Kidney glomerular epithelial cell (primary cell): ENCODE data around the gene EXOC6.

ENCODE experiments used
- DNase-seq: peaks from one replicate; lab custom pipeline; 2025; lab: John Stamatoyannopoulos, UW

EXOC6 gene

DNA sequence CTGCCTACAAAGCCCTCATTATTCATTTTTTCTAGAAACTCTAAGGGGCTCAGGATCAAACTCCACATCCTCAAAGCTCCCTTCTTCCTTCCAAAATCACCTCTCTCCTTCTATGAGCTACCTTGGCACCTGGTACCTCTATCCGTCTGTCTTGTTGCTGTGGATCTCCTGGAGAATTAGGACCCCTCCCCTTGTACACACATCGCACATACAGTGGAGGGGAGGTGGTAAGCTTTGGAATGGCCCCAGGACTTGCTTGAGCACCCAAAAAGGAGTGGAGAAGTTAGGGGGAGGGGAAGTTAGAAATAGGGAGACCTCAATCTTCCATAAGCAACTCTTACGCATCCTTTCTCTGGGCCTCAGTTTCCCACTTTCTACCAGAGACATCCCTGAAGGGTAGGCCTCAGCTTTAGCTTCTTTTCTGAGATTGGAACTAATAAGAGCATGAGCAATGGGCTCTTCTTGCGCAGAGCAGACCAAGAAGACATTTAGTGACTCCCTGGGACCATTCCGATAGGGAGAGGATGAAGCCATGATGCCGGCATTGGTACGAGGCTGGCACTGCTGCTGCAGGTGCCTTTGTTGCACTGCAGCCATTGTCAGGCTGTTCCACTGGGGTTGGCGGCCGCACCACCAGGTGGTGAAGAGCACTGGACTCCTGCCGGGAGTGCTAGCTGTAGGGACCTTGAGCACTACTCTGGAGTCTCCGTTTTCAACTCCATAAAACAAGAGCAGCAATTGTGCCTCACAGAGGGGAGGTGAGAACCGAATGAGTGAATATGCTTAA is 216.7 kb downstream of the EXOC6 start:
- no peak for DNase-seq

DNA sequence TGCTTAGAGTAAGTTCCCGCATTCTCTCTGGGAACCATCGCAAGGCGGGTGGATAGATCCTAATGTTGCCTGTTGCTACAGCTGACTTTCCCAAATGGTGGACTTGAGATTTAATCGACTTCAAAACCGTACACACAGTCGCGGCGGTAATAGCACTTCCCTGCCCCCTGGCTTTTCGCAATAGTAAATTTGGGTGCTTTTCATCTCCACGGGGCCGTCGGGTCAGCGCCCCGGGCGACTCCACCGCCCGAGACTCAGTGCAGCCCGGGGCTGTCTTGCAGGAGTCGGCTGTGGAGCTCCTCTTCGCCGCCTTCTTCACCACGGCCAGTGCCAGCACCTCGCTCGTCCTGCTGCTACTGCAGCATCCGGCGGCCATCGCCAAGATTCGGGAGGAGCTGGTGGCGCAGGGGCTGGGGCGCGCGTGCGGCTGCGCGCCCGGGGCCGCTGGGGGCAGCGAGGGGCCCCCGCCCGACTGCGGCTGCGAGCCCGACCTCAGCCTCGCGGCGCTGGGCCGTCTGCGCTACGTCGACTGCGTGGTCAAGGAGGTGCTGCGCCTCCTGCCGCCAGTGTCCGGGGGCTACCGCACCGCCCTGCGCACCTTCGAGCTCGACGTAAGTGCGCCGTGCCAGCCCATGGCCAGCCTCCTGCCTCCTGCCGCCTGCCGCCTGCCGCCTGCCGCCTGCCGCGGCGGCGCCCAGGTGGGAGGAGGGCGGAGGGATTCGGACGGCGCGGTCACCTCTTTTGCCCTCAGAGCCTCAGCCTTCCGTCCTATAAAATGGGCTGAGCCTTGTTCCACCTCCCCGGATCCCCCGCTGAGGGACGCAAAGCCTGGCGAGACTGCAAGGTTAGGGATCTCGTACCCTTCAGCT is 217.6 kb downstream of the EXOC6 start:
- no peak for DNase-seq

DNA sequence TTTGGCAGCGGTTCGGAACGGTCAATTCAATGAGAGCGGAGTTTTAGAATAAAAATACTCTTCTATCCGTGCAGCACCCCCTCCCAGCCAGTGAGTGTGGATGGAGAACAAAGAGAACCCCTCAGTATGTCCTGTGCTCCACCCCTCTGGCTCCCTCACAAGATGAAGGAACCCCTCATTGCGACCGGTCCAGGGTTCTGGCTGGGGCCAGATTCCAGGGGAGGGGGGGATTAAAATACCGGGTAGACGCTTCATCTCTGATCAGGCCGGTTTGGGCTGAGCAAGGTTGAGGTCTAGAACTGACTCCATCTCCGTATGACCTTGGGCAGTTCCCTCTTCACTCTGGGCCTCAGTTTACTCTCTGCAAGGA is 218.2 kb downstream of the EXOC6 start:
- DNase-seq: no peak

DNA sequence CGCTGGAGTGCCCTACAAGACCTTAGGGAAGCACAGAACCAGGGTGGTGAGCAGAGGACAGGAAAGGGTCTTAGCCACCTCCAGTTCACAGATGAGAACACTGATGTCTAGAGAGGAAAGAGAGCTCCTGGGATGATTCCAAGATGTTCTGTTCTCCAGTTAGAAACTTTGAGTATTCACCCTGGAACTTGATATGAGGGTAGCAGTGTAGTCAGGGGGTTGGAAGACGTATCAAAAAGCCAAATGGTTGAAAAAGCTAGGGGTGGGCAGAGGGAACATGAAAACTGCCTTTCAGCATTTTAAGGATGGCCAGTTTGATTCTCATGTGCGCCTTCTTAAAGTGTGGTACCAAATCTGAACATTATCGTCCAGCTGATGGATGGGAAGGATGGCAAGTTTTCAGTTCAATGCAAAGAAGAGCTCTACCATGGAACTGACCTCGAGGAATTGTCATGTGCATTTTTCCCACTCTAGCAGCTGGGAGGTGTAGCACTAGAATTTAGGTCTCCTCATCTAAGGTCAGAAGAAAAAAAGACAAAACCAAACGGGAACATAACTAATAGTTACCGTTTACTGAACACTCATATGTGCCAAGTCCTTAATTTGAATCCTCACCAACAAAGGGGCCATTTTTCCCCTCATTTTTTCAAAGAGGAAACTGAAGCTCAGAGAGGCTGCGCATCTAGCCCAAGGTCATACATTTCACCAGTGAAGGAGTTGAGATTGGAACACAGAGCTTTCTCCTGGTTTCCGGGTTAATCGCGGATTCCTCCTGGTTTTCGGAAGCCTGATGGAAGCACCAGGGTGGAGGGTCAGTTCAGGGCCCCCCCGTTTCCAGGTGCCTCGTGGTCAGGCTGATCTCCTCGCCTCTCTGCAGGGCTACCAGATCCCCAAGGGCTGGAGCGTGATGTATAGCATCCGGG is 219.4 kb downstream of the EXOC6 start:
- DNase-seq: no peak

DNA sequence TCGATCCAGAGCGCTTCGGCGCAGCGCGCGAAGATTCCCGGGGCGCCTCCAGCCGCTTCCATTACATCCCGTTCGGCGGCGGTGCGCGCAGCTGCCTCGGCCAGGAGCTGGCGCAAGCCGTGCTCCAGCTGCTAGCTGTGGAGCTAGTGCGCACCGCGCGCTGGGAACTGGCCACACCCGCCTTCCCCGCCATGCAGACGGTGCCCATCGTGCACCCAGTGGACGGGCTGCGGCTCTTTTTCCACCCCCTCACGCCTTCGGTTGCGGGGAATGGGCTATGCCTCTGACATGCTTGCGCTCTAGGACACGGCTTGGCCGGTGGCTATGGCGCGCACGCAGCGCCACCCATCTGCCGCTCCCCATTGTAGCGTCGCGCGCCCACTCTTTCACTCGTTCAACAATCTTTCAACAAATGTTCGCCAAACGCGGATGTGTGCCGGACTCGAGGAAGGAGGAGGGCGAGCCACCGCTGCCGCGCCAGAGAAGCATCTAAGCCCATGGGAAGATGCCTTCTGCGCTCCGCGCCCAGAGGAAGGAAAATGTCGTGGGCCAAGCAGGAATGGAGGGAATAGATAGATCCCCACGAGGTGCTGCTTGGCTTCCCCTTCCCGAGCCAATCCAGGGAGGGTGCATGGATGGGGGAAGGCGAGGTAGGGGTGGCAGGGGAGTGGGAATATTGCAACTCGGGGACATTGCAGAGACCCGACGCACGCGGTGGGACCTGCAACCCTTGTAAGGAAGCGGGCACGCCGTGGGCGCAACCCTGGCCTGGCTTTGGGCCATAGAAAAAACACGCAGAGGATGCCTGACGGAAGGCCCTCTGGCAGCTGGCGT is 220.3 kb downstream of the EXOC6 start:
- DNase-seq: no peak

DNA sequence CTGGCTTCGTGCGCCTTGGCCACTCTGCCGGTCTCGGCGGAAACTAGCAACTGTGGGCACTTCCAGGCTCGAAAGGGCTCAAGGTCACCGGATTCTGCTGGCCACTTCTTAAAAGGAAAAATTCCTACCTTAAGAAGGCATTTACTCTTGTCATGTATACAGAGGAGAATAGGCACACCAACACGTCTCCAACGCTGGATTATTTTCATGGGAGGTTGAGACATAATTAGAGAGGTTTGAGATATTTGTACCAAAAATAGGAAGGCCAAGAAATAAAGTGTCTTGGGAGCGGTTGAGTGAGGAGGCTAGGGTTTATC is 220.9 kb downstream of the EXOC6 start:
- DNase-seq: no peak

DNA sequence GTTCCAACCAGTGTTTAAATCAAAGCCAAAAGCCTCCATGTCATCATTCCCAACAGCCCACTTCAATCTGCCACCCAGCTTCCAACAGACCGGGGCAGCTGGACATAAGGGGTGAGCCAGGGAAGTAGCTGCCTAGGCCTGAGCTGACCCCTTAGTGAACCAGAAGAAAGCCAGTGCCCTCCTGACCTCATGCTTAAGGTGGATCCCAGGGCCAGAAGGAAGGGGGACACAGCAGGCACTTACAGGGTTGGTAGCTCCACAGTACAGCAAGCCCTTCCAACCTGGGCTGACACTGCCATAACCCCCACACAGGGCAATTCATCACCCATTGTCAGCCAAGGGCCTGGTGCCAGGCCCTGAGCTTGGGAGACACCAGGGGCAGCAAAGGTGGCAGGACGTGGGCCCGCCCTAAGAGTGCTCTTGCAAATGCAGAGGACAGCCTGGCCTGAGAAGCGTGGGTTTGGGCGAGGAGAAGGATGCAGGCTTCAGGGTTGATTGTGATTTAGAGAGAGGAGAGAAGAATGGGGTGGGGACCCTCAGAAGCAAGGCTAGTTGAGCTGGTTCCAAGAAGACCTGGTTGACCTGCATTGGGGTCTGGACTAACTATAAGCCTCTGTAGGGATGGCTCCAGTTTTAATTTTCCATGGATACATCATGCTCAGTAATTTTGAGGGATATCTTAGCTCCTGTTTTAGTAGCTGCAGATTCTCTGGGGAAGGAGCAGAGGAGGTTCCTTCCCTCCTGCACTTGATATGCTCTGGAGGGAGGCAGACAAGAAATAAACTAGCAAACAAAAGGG is 222.3 kb downstream of the EXOC6 start:
- DNase-seq: no peak

DNA sequence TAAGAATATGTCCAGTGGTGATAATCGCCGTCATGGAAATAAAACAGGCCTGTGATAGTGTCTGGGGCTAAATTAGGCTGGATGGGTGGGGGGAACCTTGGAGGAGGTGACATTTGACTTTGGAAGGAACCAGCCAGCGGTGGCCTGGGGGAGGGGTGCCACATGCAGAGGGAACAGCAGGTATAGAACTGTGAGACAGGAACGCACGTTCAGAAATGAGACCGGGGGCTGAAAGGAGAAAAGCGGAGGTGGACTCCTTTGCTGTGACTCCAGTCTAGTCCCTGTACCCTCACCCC is 222.8 kb downstream of the EXOC6 start:
- DNase-seq: no peak

DNA sequence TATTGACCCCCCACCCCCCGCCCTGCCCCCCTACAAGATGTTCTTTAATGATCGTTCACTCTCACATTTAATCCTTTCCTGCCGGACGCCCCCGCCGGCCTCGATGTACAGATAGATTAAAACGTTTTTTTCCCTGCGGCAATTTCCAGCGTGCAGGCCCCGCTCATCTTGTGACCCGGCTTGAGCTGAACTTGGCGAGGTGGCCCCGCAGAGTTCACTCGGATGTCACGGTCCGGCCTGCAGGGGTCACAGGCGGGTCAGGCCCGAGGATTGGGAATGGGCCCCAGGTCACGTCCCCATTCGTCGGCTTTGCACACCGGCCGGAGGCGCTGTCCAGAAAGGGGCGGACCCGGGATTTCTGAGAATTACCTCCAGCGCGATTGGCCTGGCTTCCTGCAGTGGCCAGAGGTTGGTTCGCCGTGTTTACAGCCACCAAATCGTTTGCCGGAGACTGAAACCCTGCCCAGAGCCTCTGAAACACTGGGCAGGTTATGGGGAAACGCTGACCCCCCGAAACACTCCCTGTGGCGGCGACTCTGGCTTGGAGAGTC is 223.4 kb downstream of the EXOC6 start:
- no peak for DNase-seq

DNA sequence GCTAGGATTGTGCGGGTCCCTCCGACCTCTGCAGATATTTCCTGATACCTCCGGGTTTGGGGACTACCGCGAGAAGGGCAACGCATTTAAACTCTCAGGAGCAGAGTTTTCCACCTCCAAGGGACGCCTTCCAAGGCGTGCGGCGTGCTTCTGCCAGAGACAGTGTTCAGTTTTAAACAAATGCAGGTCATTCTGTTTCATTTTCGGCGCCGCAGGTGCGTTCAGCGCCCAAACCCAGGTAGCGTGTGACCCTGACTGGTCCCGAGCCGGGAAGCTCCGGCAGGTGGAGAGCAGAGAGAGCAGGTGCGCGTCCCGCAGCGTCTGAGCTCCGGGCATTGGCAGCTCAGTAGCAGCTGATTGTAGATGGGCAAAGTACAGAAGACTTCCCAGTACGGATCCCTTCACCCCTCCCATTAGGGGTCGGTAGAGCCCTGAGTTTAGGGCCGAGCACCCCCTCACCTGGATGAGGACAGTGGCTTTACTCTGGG is 223.9 kb downstream of the EXOC6 start:
- no peak for DNase-seq

DNA sequence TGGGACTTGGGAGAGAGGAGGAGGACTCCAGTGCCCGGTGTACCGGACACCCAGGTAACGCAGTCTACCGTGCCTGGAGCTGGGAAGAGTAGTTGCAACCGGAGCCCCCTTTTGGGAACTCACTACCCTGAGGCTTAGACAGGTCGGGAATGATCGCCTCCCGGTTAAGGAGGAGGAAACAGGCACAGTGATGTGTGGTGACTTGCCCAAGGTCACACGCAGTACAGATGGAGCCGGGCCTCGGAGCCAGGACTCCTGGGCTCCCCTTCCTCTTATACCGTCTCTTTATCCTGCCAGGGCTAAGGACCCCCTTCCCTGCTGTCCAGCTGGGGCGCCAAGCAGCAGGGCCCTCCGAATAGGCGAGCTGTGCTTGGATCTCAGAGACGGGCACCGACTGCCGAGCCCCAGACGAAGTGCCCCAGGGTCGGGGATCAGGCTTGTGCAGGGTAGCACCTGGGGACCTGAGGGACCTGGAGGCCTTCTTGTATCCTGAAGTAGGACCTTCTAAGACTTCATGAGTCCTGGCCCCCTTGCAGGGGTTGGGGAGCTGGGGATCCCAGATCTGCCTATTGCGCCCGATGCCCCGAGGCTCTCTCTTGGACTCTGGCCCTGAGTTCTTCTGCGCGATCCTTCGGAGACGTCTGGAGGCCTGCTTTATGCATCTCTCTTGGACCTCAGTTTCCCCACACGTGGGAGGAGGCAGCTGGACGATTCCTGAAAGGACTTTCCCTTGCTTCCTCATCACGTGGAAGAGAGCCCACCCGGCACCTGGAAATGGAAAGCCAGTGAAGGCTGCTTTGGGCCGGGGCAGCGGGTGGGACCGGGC is 224.6 kb downstream of the EXOC6 start:
- DNase-seq: no peak

DNA sequence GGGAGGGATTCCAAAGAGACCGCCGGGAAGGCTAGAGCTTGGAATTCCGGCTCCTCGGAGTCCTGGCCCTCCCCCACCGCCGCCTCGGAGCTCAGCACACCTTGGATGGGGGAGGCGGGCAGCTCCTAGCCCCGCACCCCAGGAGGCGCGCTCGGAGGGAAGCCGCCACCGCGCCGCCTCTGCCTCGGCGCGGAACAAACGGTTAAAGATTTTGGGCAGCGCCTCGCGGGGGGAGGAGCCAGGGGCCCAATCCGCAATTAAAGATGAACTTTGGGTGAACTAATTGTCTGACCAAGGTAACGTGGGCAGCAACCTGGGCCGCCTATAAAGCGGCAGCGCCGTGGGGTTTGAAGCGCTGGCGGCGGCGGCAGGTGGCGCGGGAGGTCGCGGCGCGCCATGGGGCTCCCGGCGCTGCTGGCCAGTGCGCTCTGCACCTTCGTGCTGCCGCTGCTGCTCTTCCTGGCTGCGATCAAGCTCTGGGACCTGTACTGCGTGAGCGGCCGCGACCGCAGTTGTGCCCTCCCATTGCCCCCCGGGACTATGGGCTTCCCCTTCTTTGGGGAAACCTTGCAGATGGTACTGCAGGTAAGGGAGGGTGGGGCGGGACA is 225.3 kb downstream of the EXOC6 start, which contains the start of gene CYP26A1:
CYP26A1 (plus strand) TSS at position 355 of the 608 bp plus-strand sequence; CDS start at position 397, 42 bp downstream.
- DNase-seq: no peak

DNA sequence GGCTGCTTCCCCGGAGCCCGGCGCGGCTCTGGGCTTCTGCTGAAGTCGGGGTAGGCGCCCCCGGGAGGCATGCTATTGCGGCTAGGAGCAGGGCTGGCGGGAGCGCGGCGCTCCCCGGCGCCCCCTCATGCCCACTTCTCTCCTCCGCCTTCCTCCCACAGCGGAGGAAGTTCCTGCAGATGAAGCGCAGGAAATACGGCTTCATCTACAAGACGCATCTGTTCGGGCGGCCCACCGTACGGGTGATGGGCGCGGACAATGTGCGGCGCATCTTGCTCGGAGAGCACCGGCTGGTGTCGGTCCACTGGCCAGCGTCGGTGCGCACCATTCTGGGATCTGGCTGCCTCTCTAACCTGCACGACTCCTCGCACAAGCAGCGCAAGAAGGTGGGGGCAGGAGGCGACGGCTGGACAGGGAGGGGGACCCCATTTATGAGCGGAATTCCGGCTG is 225.9 kb downstream of the EXOC6 start:
- DNase-seq: peak; percentile 30

DNA sequence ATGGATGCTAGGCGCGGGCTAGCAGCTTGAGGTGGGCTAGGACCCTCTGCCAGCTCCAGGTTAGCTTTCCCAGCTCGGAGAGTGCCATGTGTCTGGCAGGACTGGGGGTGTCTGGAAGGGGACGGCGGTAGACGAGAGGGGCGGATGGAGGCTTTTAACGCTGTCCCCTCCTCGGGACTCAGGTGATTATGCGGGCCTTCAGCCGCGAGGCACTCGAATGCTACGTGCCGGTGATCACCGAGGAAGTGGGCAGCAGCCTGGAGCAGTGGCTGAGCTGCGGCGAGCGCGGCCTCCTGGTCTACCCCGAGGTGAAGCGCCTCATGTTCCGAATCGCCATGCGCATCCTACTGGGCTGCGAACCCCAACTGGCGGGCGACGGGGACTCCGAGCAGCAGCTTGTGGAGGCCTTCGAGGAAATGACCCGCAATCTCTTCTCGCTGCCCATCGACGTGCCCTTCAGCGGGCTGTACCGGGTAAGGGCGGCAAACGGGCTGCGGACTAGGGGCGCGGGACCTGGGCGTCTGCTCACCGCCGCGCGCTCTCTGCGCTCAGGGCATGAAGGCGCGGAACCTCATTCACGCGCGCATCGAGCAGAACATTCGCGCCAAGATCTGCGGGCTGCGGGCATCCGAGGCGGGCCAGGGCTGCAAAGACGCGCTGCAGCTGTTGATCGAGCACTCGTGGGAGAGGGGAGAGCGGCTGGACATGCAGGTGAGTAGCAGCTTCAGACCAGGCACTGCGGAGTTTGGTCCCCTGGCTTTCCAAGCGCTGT is 226.5 kb downstream of the EXOC6 start:
- no peak for DNase-seq

DNA sequence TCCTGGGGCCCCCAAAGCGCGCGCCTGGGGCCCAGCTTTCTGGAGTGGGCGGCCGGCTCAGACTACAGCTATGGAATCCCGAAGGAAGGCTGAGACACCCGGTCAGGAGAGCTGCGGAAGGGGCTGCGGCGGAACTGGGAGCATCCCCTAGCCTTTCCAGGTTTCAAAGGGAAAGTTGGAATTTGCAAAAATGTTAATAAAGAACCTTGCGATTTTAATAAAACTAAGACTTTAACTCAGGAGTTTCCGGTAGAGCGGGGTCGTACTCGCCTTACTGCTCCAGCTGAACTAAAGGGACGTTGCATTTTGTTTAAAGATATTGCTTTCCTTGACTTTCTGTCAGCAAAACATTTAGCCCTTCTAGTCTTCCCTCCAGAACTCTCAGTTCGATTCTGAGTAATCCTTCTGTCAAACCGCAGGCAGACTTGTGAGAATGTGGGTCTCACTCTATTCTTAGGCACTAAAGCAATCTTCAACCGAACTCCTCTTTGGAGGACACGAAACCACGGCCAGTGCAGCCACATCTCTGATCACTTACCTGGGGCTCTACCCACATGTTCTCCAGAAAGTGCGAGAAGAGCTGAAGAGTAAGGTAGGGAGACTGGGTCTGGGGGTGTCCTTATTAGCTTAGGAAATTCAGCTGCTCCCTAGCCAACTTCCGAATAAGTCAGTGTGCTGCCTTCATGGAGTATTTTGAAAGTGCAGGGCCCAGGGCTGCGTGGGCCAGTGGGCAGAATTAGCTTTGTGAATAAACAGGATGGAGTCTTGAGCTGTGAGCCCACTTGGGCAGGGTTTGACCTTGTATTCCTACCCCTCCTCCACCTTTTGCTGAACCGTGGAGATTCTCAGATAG is 227.3 kb downstream of the EXOC6 start:
- DNase-seq: no peak

DNA sequence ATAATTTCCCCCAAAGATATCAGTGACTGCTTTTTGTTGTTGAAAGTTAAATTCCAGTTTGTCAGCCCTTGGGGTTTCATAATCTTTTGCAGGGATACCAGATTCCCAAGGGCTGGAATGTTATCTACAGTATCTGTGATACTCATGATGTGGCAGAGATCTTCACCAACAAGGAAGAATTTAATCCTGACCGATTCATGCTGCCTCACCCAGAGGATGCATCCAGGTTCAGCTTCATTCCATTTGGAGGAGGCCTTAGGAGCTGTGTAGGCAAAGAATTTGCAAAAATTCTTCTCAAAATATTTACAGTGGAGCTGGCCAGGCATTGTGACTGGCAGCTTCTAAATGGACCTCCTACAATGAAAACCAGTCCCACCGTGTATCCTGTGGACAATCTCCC is 228.6 kb downstream of the EXOC6 start:
- no peak for DNase-seq

DNA sequence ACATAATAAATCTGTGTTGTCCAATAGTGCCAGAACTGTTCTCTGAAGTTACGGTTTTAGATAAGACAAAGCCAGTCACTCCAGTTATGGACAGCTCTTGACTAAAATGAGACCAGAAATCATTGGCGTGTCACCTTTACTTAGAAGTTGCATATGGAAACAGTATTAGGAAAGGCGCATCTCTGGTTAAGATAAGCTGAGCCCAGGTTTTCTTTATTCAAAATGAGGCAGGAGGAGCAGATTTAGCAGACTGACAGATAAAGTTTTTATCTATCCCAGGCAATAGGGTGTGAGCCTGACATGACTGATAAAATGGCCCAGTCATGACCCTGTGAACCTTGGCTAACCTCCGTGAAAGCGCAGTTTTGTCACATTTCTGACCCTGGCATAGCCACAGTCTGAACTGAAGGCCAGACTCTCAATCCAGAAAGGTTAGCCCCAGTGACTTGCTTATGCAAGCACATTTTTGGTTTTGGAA is 229.6 kb downstream of the EXOC6 start:
- no peak for DNase-seq
